ENCODE measurements around the gene ABT1.

DNA sequence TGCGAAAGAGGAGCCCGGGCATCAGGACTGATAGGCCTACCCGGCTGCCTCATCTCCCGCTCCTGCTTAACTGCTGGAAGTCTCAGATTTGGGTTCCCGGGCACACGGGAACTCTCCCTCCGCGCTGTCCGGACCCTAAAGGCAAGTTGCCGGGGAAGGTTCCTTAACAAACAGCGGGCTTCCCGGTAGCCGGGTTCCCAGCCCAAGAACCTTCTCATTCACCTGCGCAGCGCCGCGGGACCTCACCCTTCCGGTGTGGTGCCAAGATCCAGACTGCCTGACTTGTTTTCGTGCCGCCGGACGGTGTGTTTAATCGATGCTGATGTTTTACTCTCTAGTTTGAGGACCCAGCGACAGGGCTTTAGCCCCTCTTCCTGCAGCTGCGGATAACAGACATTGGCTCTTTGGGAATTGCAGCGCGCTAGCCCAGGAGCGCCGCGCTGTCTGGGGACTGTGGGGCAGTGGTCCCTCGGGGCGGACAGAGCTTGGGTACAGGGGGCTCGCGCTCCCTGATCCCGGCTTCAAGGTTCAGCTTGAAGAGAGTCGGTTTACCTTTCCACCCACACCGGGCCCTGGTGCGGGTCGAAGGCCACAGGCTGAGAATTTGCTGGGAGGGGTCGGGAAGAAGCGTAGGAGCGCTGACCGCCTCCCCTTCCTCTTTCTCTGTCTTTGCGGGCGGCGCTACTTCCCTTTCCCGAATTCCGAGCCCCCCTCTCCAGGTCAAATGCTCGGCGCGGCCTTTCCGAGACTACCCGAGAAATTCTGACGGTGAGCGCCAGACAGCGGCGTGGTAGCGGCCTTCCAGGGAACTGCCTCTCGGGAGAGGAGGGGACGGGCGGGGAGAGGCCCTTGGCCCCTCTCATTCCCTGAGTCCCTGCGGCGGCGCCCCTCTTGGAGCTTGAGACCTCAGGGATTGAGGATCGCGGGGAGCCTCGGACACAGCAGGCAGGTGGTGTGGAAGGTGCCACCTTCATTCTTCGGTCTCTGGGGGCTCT lies 17.2 kb downstream of the ABT1 start:
- TF ChIP-seq CTCF (IDR thresholded peaks at IDR 0.05): no peak
- no peak for TF ChIP-seq POLR2A (IDR thresholded peaks at IDR 0.05)

Measured in heart left ventricle (tissue), 13 donors.